GM18861 (cell line): ENCODE data around the gene EIF3D.
"Not testable (repeated sequence)": the region's sequence is repeated elsewhere in the genome, so short reads cannot be mapped to it uniquely, and the experiment has no call there.

Source experiments
- ATAC-seq: cut with Tn5 transposase; IDR thresholded peaks from one replicate; pipeline ENCODE4 v1.9.1; 2021; ENCODE audit not compliant: unreplicated experiment

EIF3D gene

GRCh38 chr22:36550701-36551495 is 21.9 kb upstream of the EIF3D start:
- no peak for ATAC-seq

GRCh38 chr22:36549033-36549432 is 20.1 kb upstream of the EIF3D start:
- no peak for ATAC-seq

GRCh38 chr22:36548606-36549005 is 19.6 kb upstream of the EIF3D start:
- no peak for ATAC-seq

GRCh38 chr22:36546932-36547331 is 18.0 kb upstream of the EIF3D start:
- ATAC-seq: no peak

- no peak for ATAC-seq
These were observed 17.3 kb upstream of the EIF3D start for GRCh38 chr22:36546092-36546804.

GRCh38 chr22:36544107-36544620 is 15.2 kb upstream of the EIF3D start:
- no peak for ATAC-seq

- no peak for ATAC-seq
These were observed 13.0 kb upstream of the EIF3D start for GRCh38 chr22:36541831-36542411.

- no peak for ATAC-seq
These were observed 12.1 kb upstream of the EIF3D start for GRCh38 chr22:36540867-36541642.

GRCh38 chr22:36538529-36538928 is 9.6 kb upstream of the EIF3D start:
- ATAC-seq: no peak

GRCh38 chr22:36536717-36537116 is 7.8 kb upstream of the EIF3D start:
- no peak for ATAC-seq

- not testable (repeated sequence) for ATAC-seq
These were observed 4.4 kb upstream of the EIF3D start for GRCh38 chr22:36533320-36533719.

- ATAC-seq: no peak
These were observed 3.5 kb upstream of the EIF3D start for GRCh38 chr22:36532466-36532865.

- ATAC-seq: no peak
These were observed 625 bp downstream of the EIF3D start for GRCh38 chr22:36528341-36528740.

- ATAC-seq: no peak
These were observed 6.3 kb downstream of the EIF3D start for GRCh38 chr22:36522662-36523061.

GRCh38 chr22:36520423-36520822 is 8.5 kb downstream of the EIF3D start:
- ATAC-seq: no peak

- ATAC-seq: not testable (repeated sequence)
These were observed 9.1 kb downstream of the EIF3D start for GRCh38 chr22:36519906-36520305.

GRCh38 chr22:36514766-36515165 is 14.2 kb downstream of the EIF3D start:
- ATAC-seq: no peak

- ATAC-seq: no peak
These were observed 16.0 kb downstream of the EIF3D start for GRCh38 chr22:36512991-36513390.

GRCh38 chr22:36512333-36512732 is 16.6 kb downstream of the EIF3D start:
- ATAC-seq: no peak

- ATAC-seq: no peak
These were observed 17.7 kb downstream of the EIF3D start for GRCh38 chr22:36510966-36511881.
